Bronchial smooth muscle cell (primary cell): Measurements from ENCODE around the gene OR14A2. TPM values are rescaled to one million over a fixed set of nuclear protein-coding genes. Genes with fewer than 3 reads are reported as not detected.

Experiments used
- total RNA-seq: library from RNA; depleted of rRNA; stranded (reverse); fragments of >200 nt; gene quantifications from 2 replicates; pipeline ENCODE4 v1.2.1, GENCODE V29; 2014

Gene OR14A2
- total RNA-seq = not detected in 2 replicates

GRCh38 chr1:247748041-247748440, at the start of gene OR14A2:
Gene OR14A2 (minus strand): TSS chr1:247748141.

DNA sequence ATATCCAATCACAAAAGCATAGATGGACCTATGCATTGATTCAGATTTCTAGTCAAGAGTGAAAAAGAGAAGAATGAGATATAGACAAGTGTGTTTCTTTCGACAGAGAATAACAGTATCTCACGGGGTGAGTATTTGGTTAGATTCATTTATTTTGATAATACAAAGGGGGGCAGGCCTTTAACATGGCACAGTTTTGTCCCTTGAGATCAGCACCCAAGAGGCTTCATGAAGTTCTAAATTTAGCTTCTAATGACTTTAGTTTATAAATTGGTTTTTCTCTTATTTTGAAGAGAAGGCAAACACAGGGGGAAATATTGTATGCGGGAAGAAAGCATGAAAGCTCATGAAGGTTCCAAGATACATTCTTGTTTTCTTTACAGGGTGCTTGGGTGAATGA, 12.5 kb upstream of the OR14A2 start, which contains the start of gene OR1C1:
Gene OR1C1, minus strand, starts transcription at position 101 of the 400 bp plus-strand sequence. CDS start 2,150 bp downstream, outside the sequence.

DNA sequence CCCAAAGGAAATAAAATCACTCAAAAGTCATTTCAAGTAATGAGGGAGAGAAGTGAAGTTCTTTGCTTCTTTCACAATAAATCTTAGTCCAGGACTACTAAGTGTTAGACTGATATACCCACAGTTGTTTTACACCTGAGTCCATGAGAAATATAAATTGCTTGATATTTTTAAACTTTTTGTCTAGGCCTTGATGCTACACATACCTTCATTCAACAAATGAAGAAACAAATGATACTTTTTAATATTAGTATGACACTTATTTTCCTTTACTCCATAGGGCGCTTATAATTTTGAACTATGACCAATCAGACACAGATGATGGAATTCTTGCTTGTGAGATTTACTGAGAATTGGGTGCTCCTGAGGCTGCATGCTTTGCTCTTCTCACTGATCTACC, 9.6 kb downstream of the OR14A2 start, which contains the start of gene OR14K1:
Gene OR14K1, plus strand, starts transcription at position 301 of the 400 bp plus-strand sequence. Its CDS starts 0 bp downstream, at position 301.

GRCh38 chr1:247716546-247716945, 31.4 kb downstream of the OR14A2 start, which contains the start of gene OR6F1:
Gene OR6F1 (minus strand): TSS chr1:247716646. CDS start chr1:247712755, 3,891 bp downstream.

GRCh38 chr1:247679639-247680038, 68.3 kb downstream of the OR14A2 start, which contains the start of gene OR13G1:
Gene OR13G1 (minus strand): TSS chr1:247679739. CDS start chr1:247673041, 6,698 bp downstream.

Other genes starting within 250 kb of the OR14A2 start
- gene OR2C3, start 211.7 kb downstream of the OR14A2 start, total RNA-seq = not detected in 2 replicates
- not detected in 2 replicates for gene GCSAML, start 199.0 kb downstream of the OR14A2 start, total RNA-seq
- not detected in 2 replicates for gene OR2G2, start 159.8 kb downstream of the OR14A2 start, total RNA-seq
- gene OR2G3, start 142.6 kb downstream of the OR14A2 start, total RNA-seq = not detected in 2 replicates
- gene OR13G1, start 68.4 kb downstream of the OR14A2 start, total RNA-seq = not detected in 2 replicates
- gene OR6F1, start 31.5 kb downstream of the OR14A2 start, total RNA-seq = not detected in 2 replicates
- gene OR14K1, start 9.5 kb downstream of the OR14A2 start, total RNA-seq = not detected in 2 replicates
- not detected in 2 replicates for gene OR1C1, start 12.4 kb upstream of the OR14A2 start, total RNA-seq
- gene OR14A16, start 76.0 kb upstream of the OR14A2 start, total RNA-seq = not detected in 2 replicates
- gene OR11L1, start 93.8 kb upstream of the OR14A2 start, total RNA-seq = not detected in 2 replicates
- gene TRIM58, start 109.0 kb upstream of the OR14A2 start, total RNA-seq = not detected in 2 replicates
- not detected in 2 replicates for gene OR2W3, start 147.4 kb upstream of the OR14A2 start, total RNA-seq
- gene OR2T8, start 172.1 kb upstream of the OR14A2 start, total RNA-seq = not detected in 2 replicates
- gene OR2AJ1, start 176.7 kb upstream of the OR14A2 start, total RNA-seq = not detected in 2 replicates
- gene OR2L8, start 200.7 kb upstream of the OR14A2 start, total RNA-seq = not detected in 2 replicates
- not detected in 2 replicates for gene OR2AK2, start 217.1 kb upstream of the OR14A2 start, total RNA-seq